Endothelial cell of umbilical vein (primary cell): ENCODE results near the gene CIBAR2. TPM values are rescaled to one million over a fixed set of nuclear protein-coding genes. Genes with fewer than 3 reads are reported as not detected.

Experiments
- BruUV-seq: library from RNA; stranded (reverse); fragments of 400-500 nt; replicated peaks from 2 replicates; lab custom pipeline; 2021; lab: Mats Ljungman, UMichigan
- CTCF ChIA-PET: fragments of 300-600, 350-600 bp; sonication (Branson Sonifier 250); formaldehyde crosslinking; loops from one replicate; lab custom pipeline; 2021; ENCODE audit warnings: antibody characterized with exemption, inconsistent platforms; lab: Charles Lee
- POLR2A ChIA-PET: fragments of 300-600, 350-600 bp; sonication (Branson Sonifier 250); formaldehyde crosslinking; loops from one replicate; lab custom pipeline; 2021; ENCODE audit warnings: antibody characterized with exemption, inconsistent platforms; lab: Charles Lee
- DNase-seq: peaks from one replicate; pipeline ENCODE4 v3.0.0-alpha.2; 2011; ENCODE audit warnings: low read depth, low spot score
- FAIRE-seq: peaks from 2 replicates; lab custom pipeline; 2011; peaks lifted over from hg19 to GRCh38; lab: Jason Lieb, UNC
- H2AFZ ChIP-seq: 2 replicates; pipeline ENCODE4 v1.6.0; 2012; ENCODE audit warnings: low read depth, low read length, control low read depth, inconsistent platforms
- H3K27ac ChIP-seq: 2 replicates; pipeline ENCODE4 v1.5.1; 2011; ENCODE audit warnings: low read depth, mild to moderate bottlenecking, control low read depth, low read length, moderate library complexity; ENCODE audit not compliant: insufficient read depth
- H3K27me3 ChIP-seq, 2 experiments: 2 replicates each; pipeline versions ENCODE4 v1.6.0 to v1.6.1; 2011; ENCODE audit warnings: low read length in 2 of 2, mixed read lengths in 1 of 2; ENCODE audit not compliant: control insufficient read depth in 2 of 2, insufficient read depth in 2 of 2
- H3K36me3 ChIP-seq, 2 experiments: 2 replicates in 1 of 2; 3 replicates in 1 of 2; pipeline ENCODE4 v1.5.1; 2011; ENCODE audit warnings: low read length in 2 of 2, mild to moderate bottlenecking in 1 of 2, moderate library complexity in 1 of 2; ENCODE audit not compliant: control insufficient read depth in 2 of 2, insufficient read depth in 2 of 2; ENCODE audit errors: extremely low read depth in 1 of 2
- H3K4me1 ChIP-seq: 3 replicates; pipeline ENCODE4 v1.5.1; 2011; ENCODE audit warnings: mild to moderate bottlenecking, low read length; ENCODE audit not compliant: control insufficient read depth, insufficient read depth; ENCODE audit errors: extremely low read depth
- H3K4me2 ChIP-seq: 2 replicates; pipeline ENCODE4 v1.6.1; 2011; ENCODE audit warnings: low read length, control low read depth, mixed read lengths; ENCODE audit not compliant: insufficient read depth
- H3K4me3 ChIP-seq, 3 experiments: fragments of 200-600 bp in 1 of 3; sonication (generic), shearing (Covaris generic) in 1 of 3; replicated peaks in 1 of 3; 2 replicates each; pipeline ENCODE4 v1.5.1; 2011 to 2016; ENCODE audit warnings: control low read depth in 3 of 3, low read length in 3 of 3, mild to moderate bottlenecking in 2 of 3, inconsistent platforms in 1 of 3, low read depth in 1 of 3, moderate library complexity in 1 of 3; ENCODE audit not compliant: insufficient read depth in 1 of 3
- H3K79me2 ChIP-seq: 2 replicates; pipeline ENCODE4 v1.6.0; 2012; ENCODE audit warnings: low read length, inconsistent platforms; ENCODE audit not compliant: control insufficient read depth, insufficient read depth
- H3K9ac ChIP-seq: replicated peaks from 2 replicates; pipeline ENCODE3; 2011; ENCODE audit warnings: low read length, control low read depth; ENCODE audit not compliant: insufficient read depth; ENCODE audit errors: extremely low read depth
- H3K9me1 ChIP-seq: replicated peaks from 3 replicates; pipeline ENCODE4 v1.6.0; 2011; ENCODE audit warnings: mild to moderate bottlenecking, low read length; ENCODE audit not compliant: control insufficient read depth, insufficient read depth; ENCODE audit errors: extremely low read depth
- H3K9me3 ChIP-seq: replicated peaks from 2 replicates; pipeline ENCODE4 v1.5.1; 2012; ENCODE audit warnings: low read length, inconsistent platforms; ENCODE audit not compliant: control insufficient read depth, insufficient read depth
- H4K20me1 ChIP-seq: replicated peaks from 2 replicates; pipeline ENCODE3; 2011; ENCODE audit warnings: mild to moderate bottlenecking, low read length; ENCODE audit not compliant: control insufficient read depth, insufficient read depth; ENCODE audit errors: extremely low read depth
- CTCF ChIP-seq, 2 donors: IDR thresholded peaks; 1 replicate in 1 of 2; 2 replicates in 1 of 2; pipeline ENCODE4 v1.5.1; 2011; ENCODE audit warnings: low read length in 2 of 2, mild to moderate bottlenecking in 2 of 2, moderate library complexity in 2 of 2, control low read depth in 1 of 2, inconsistent platforms in 1 of 2, low read depth in 1 of 2; ENCODE audit not compliant: insufficient read depth in 1 of 2; ENCODE audit errors: extremely low read depth in 1 of 2
- EZH2 ChIP-seq: IDR thresholded peaks from 2 replicates; pipeline ENCODE4 v1.6.1; 2012; ENCODE audit warnings: borderline replicate concordance, low read depth, mild to moderate bottlenecking, moderate library complexity, low read length, inconsistent platforms; ENCODE audit not compliant: severe bottlenecking
- FOS ChIP-seq: IDR thresholded peaks from 2 replicates; pipeline ENCODE4 v1.6.1; 2011; ENCODE audit warnings: mild to moderate bottlenecking, low read length, moderate library complexity, borderline replicate concordance; ENCODE audit not compliant: insufficient read depth
- GATA2 ChIP-seq: IDR thresholded peaks from 2 replicates; pipeline ENCODE4 v1.7.0; 2011; ENCODE audit warnings: low read depth, mild to moderate bottlenecking, moderate library complexity, mixed read lengths, low read length; ENCODE audit not compliant: insufficient read length, insufficient read depth
- JUN ChIP-seq: IDR thresholded peaks from 2 replicates; pipeline ENCODE4 v1.6.1; 2011; ENCODE audit warnings: borderline replicate concordance, low read depth; ENCODE audit not compliant: insufficient read length, insufficient read depth
- MAX ChIP-seq: IDR thresholded peaks from 2 replicates; pipeline ENCODE4 v1.6.1; 2011; ENCODE audit not compliant: insufficient read depth, insufficient read length
- MYC ChIP-seq: IDR thresholded peaks from one replicate; pipeline ENCODE4 v1.6.1; 2011; ENCODE audit warnings: mild to moderate bottlenecking, low read depth, low read length
- POLR2A ChIP-seq: IDR thresholded peaks from 2 replicates; pipeline ENCODE4 v1.6.1; 2012; ENCODE audit warnings: low read depth, mild to moderate bottlenecking, control low read depth, low read length
- POLR2AphosphoS5 ChIP-seq: IDR thresholded peaks from 2 replicates; pipeline ENCODE4 v1.6.1; 2012; ENCODE audit warnings: low read depth, mild to moderate bottlenecking, control low read depth, low read length, moderate library complexity; ENCODE audit not compliant: insufficient read depth
- dilution Hi-C: fragments of 300-500 bp; cut with MboI; formaldehyde crosslinking; loops from one replicate; pipeline ENCODE4 v1.15.0; 2019; ENCODE audit warnings: low sequenced_read_pairs; ENCODE audit not compliant: extremely low pct_ligation_motif_present
- intact Hi-C: fragments of 100-400 bp; cut with micrococcal nuclease; formaldehyde crosslinking; loops from one replicate; pipeline ENCODE4 v1.10.0; 2022
- polyA plus RNA-seq, 4 experiments: library from polyadenylated mRNA; depleted of rRNA in 3 of 4; stranded (reverse) in 3 of 4; unstranded in 1 of 4; fragments of >200 nt; gene quantifications; 2 replicates each; pipeline versions ENCODE4 v1.2.1 to v1.2.3, GENCODE V29; 2011 to 2012; ENCODE audit warnings: missing spikeins in 1 of 4
- total RNA-seq: library from RNA; stranded (reverse); gene quantifications from 2 replicates; pipeline ENCODE4 v1.2.3, GENCODE V29; 2021

Gene CIBAR2
- total and polyA plus RNA-seq, 2 donors (not counting 3 experiments of a cell fraction or from before 2014, with no cell fraction given): 0.07 TPM; not detected in 1

DNA sequence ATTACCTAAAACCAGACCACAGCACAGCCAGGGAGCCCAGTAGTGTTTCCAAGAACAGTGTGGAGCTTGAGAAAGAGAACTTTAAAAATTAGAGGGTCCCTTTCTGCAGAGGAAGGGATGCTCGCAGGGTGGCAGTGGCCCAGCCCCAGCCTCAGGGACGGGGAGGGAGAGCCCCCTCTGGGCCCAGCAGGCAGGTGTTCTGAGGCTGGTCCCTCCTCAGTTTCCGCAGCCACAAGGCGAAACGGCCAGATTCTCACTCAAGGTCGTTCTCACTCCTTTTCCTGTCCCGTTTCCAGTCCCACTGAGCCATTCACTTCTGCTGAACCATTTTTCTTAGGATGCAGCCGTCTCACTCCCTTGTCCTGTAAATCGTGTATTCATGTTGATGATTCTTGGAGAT is 20.0 kb downstream of the CIBAR2 start:
- H3K4me3 ChIP-seq: no peak overlapping the region
- DNase-seq (no peak), FAIRE-seq (no peak)
- no peak for TF ChIP-seq POLR2AphosphoS5
- no peak for TF ChIP-seq MYC
- no peak for TF ChIP-seq GATA2
- TF ChIP-seq FOS: no peak
- TF ChIP-seq POLR2A: no peak
- no peak for TF ChIP-seq JUN
- TF ChIP-seq MAX: no peak
- TF ChIP-seq EZH2: no peak
- no peak for TF ChIP-seq CTCF (IDR thresholded peaks at IDR 0.05; ENCODE audit: extremely low read depth in 1 of 2, insufficient read depth in 1 of 2, low read depth in 1 of 2, low read length in 2 of 2)
- dilution Hi-C loops: no loop called here
- H3K79me2 ChIP-seq: no peaks in the 10 kb centered on the region
- H3K36me3 ChIP-seq: no peaks in the 10 kb centered on the region
- H3K9me1 ChIP-seq: no peaks in the 10 kb centered on the region
- H3K9me3 ChIP-seq: no peaks in the 10 kb centered on the region
- H3K9ac ChIP-seq: no peak overlapping the region
- H3K27ac ChIP-seq: no peak overlapping the region
- intact Hi-C loops: no loop called here
- no peak overlapping the region for H3K4me2 ChIP-seq
- POLR2A ChIA-PET: no interaction called here
- no peaks in the 10 kb centered on the region for H4K20me1 ChIP-seq
- H3K27me3 ChIP-seq: peaks cover 0 to 3% of the 10 kb centered on the region in 2 experiments
- no peak overlapping the region for H2AFZ ChIP-seq
- CTCF ChIA-PET: no interaction called here
- H3K4me1 ChIP-seq: no peaks in the 10 kb centered on the region
- BruUV-seq: no TSS peak
